KMS-11 (cell line): Measurements from ENCODE around the gene PAOX.

ENCODE experiments used
- H2AFZ ChIP-seq: fragments of 200-600 bp; sonication (generic); 2 replicates; pipeline ENCODE4 v1.6.1; 2016; ENCODE audit warnings: antibody characterized with exemption, mixed run types, low read depth
- H3K27ac ChIP-seq: fragments of 200-600 bp; sonication (generic); 2 replicates; pipeline ENCODE4 v1.6.1; 2016; ENCODE audit warnings: mild to moderate bottlenecking, mixed run types
- H3K27me3 ChIP-seq: fragments of 200-600 bp; sonication (generic); 2 replicates; pipeline ENCODE4 v1.6.1; 2017; ENCODE audit warnings: mild to moderate bottlenecking, low read depth, mixed run types, moderate library complexity; ENCODE audit not compliant: insufficient read depth
- H3K36me3 ChIP-seq: fragments of 200-600 bp; sonication (generic); 2 replicates; pipeline ENCODE4 v1.6.1; 2017; ENCODE audit warnings: mild to moderate bottlenecking, mixed run types; ENCODE audit not compliant: insufficient read depth
- H3K4me1 ChIP-seq: fragments of 200-600 bp; sonication (generic); 2 replicates; pipeline ENCODE4 v1.6.1; 2016; ENCODE audit warnings: mild to moderate bottlenecking, low read depth, mixed run types; ENCODE audit not compliant: poor library complexity, severe bottlenecking
- H3K4me2 ChIP-seq: fragments of 200-600 bp; sonication (generic); 2 replicates; pipeline ENCODE4 v1.7.0; 2016; ENCODE audit warnings: mild to moderate bottlenecking, mixed run types
- H3K4me3 ChIP-seq: fragments of 200-600 bp; sonication (generic); IDR thresholded peaks from 2 replicates; pipeline ENCODE4 v1.6.1; 2017; ENCODE audit warnings: low read depth, low read length, mixed read lengths; ENCODE audit not compliant: insufficient read depth
- H3K79me2 ChIP-seq: fragments of 200-600 bp; sonication (generic); 2 replicates; pipeline ENCODE4 v1.6.1; 2016; ENCODE audit warnings: low read depth, mixed run types; ENCODE audit not compliant: insufficient read depth
- H3K9ac ChIP-seq: fragments of 200-600 bp; sonication (generic); 2 replicates; pipeline ENCODE4 v1.6.1; 2016; ENCODE audit warnings: mild to moderate bottlenecking, mixed run types
- H4K20me1 ChIP-seq: fragments of 200-600 bp; sonication (generic); 2 replicates; pipeline ENCODE4 v1.6.1; 2016; ENCODE audit warnings: mild to moderate bottlenecking, mixed run types; ENCODE audit not compliant: insufficient read depth
- TF ChIP-seq, protein P1 (sequence below): fragments of 200-600 bp; sonication (generic); conservative IDR thresholded peaks from 2 replicates; pipeline ENCODE4 v1.6.1; 2017; ENCODE audit warnings: low read depth, mild to moderate bottlenecking, antibody characterized with exemption, low read length, moderate library complexity, mixed read lengths

Gene PAOX

DNA sequence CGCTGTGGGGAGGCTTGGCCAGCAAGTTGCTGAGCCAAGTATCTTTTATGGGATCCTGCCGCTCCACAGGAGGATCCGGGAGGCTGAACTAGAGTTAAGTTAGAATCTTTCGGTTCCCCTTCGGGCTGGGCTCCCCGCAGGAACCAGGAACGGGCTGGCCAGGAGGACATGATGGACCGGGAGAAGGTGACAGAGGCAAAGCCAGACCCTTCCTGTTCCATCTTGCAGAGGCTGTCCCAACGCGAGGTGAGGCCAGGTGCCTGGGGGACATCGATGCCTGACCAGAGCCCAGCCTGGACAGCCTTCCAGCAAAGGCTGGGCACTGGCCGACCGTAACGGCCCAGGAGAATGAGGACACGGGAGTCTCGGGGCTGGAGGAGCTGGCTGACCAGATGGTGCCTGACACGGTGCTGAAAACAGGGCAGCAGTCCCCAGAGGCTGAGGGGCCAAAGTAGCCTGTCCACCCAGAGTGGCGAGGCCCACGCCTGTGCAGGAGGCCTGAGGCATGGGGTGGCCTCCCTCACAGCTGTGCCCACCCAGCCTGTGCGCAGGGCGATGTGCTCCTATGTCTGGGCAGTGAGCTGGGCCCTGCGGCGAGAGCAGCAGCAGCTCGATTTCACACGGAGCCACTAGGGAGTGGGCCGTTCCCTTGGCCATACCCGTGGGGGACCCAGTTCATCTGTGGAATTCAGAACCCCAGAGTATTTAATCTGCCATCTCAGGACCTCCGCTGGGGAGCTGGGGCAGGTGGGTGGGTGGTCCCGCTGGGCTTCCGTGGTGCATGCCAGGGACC is 1.8 kb upstream of the PAOX start:
- no peak overlapping the region for H3K4me3 ChIP-seq
- no peaks in the 10 kb centered on the region for H4K20me1 ChIP-seq
- no peak overlapping the region for H2AFZ ChIP-seq
- H3K4me1 ChIP-seq, result peaks cover 6% of the 10 kb centered on the region
- no peaks in the 10 kb centered on the region for H3K36me3 ChIP-seq
- H3K4me2 ChIP-seq, result peak overlapping the region; percentile 92
- H3K79me2 ChIP-seq, result no peaks in the 10 kb centered on the region
- no peak overlapping the region for H3K9ac ChIP-seq
- no peak overlapping the region for H3K27ac ChIP-seq
- no peaks in the 10 kb centered on the region; the same call in 1 of the 2 replicates for H3K27me3 ChIP-seq
- TF ChIP-seq, protein P1, sequence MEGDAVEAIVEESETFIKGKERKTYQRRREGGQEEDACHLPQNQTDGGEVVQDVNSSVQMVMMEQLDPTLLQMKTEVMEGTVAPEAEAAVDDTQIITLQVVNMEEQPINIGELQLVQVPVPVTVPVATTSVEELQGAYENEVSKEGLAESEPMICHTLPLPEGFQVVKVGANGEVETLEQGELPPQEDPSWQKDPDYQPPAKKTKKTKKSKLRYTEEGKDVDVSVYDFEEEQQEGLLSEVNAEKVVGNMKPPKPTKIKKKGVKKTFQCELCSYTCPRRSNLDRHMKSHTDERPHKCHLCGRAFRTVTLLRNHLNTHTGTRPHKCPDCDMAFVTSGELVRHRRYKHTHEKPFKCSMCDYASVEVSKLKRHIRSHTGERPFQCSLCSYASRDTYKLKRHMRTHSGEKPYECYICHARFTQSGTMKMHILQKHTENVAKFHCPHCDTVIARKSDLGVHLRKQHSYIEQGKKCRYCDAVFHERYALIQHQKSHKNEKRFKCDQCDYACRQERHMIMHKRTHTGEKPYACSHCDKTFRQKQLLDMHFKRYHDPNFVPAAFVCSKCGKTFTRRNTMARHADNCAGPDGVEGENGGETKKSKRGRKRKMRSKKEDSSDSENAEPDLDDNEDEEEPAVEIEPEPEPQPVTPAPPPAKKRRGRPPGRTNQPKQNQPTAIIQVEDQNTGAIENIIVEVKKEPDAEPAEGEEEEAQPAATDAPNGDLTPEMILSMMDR, result no peak

DNA sequence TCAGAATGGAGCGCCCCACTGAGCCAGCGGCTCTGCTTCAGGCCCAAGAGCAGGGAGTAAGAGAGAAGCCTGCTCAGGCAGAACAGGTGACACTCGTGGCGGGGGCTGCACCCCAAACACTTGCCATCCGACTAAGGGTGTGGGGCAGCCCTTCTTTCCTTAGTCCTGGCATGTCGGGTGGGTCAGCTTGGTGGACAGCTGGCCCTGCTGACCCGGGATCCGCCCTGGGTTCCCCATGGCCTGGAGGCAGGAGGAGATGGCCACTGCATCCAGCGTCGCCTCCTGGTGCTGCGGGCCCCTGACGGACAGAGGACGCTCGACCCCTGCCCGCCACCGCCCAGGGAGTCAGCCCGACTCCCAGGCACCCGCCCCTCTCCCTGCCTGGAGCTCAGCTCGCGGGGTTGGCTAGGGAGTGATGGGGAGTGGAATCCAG is 1.2 kb upstream of the PAOX start:
- H3K9ac ChIP-seq, result peak overlapping the region; percentile 15; the same call in 1 of the 2 replicates
- TF ChIP-seq, protein P1, result no peak
- H3K4me2 ChIP-seq, result peak overlapping the region; percentile 92
- H3K79me2 ChIP-seq, result no peaks in the 10 kb centered on the region
- no peak overlapping the region for H3K27ac ChIP-seq
- H2AFZ ChIP-seq, result peak overlapping the region; percentile 97
- peaks cover 6% of the 10 kb centered on the region for H3K4me1 ChIP-seq
- H4K20me1 ChIP-seq, result no peaks in the 10 kb centered on the region
- H3K4me3 ChIP-seq, result no peak overlapping the region
- H3K27me3 ChIP-seq, result no peaks in the 10 kb centered on the region; the same call in 1 of the 2 replicates
- no peaks in the 10 kb centered on the region for H3K36me3 ChIP-seq

DNA sequence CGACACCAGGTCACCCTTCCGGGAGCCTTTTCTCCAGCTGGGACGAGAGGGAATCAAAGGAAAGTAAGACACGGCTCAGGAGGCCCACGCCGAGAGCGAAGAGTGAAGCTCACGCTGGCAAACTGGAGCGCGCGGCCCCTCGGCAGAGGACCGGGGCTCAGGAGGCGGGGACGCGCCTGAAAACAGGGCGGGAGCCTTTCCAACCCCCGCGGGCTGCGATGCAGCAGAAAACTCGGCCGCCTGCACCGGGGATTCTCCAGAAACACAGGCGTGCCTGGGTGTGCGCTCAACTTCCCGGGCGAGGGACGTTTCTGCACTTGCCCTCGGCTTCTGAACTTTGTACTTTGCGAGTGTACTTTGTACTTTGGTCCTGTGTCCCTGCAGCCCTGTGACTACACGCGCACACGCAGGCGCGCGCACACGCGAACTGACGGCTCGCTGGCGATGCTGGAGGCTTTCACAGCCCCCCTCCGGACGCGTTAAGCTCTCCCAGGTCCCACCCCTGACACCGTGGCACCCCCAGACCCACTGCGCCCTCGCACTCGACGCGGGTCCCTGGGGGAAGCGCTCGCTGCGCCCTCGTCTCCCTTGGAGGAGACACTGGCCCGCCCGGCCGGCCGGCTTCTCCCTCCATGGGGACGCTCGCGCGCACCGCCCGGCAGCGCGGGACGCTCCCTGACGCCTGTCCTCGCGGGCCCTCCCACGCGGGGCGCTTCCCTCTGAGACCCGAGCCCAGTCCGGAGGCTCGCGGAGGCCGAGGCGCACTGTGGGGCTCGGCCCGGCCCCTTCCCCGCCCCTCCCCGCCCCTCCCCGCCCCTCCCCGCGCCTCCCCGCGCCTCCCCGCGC is 588 bp upstream of the PAOX start:
- H3K4me1 ChIP-seq, result peaks cover 6% of the 10 kb centered on the region
- H3K36me3 ChIP-seq, result no peaks in the 10 kb centered on the region
- H3K9ac ChIP-seq, result peak overlapping the region; percentile 15; the same call in 1 of the 2 replicates
- no peak overlapping the region for H3K27ac ChIP-seq
- H4K20me1 ChIP-seq, result no peaks in the 10 kb centered on the region
- peak overlapping the region; percentile 92 for H3K4me2 ChIP-seq
- no peak overlapping the region for H3K4me3 ChIP-seq
- TF ChIP-seq, protein P1, result no peak
- H2AFZ ChIP-seq, result peak overlapping the region; percentile 97
- no peaks in the 10 kb centered on the region; the same call in 1 of the 2 replicates for H3K27me3 ChIP-seq
- no peaks in the 10 kb centered on the region for H3K79me2 ChIP-seq

DNA sequence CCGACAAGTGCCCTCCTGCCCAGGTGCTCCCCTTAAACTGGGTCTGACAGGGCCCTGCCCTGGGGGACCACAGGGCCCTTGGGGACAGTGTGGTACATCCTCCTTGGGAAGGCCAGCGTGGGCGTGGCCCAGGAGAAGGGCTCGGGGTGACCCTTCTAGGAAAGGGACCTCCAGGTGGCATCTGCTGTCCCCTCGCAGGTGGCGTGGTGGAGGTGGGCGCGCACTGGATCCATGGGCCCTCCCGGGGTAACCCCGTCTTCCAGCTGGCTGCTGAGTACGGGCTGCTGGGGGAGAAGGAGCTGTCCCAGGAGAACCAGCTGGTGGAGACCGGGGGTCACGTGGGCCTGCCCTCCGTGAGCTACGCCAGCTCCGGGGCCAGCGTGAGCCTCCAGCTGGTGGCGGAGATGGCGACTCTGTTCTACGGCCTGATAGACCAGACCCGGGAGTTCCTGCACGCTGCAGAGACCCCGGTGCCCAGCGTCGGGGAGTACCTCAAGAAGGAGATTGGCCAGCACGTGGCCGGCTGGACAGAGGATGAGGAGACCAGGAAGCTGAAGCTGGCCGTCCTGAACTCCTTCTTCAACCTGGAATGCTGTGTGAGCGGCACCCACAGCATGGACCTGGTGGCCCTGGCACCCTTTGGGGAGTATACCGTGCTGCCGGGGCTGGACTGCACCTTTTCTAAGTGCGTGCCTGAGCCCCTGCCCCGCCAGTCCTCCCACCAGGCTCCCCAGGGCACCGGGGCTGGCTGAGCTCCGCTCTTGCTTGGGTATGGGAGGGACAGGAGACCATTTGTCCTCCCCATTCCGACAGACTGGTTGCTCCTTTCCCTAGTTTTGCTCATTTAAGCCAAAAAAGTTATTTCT is 972 bp downstream of the PAOX start:
- Histone ChIP-seq H3K36me3 (no peaks in the 10 kb centered on the region), H3K4me3 (no peak overlapping the region), H3K27me3 (no peaks in the 10 kb centered on the region; the same call in 1 of the 2 replicates), H4K20me1 (no peaks in the 10 kb centered on the region), H3K79me2 (no peaks in the 10 kb centered on the region), H3K4me2 (peak overlapping the region; percentile 45; the same call in 1 of the 2 replicates), H3K27ac (no peak overlapping the region), H3K4me1 (no peaks in the 10 kb centered on the region), H2AFZ (peak overlapping the region; percentile 71; the same call in 1 of the 2 replicates), H3K9ac (peak overlapping the region; percentile 35; the same call in 1 of the 2 replicates)
- TF ChIP-seq, protein P1, result no peak
